GM10266 (cell line): ENCODE results near the gene P4HB.

Source experiments
- DNase-seq: peaks from one replicate; pipeline ENCODE4 v3.0.0; 2012; ENCODE audit errors: extremely low spot score
- CTCF ChIP-seq: IDR thresholded peaks from 2 replicates; pipeline ENCODE4 v1.5.1; 2012; ENCODE audit warnings: mild to moderate bottlenecking, low read depth; ENCODE audit not compliant: control insufficient read depth, insufficient read depth; ENCODE audit errors: missing control alignments

Gene P4HB

DNA sequence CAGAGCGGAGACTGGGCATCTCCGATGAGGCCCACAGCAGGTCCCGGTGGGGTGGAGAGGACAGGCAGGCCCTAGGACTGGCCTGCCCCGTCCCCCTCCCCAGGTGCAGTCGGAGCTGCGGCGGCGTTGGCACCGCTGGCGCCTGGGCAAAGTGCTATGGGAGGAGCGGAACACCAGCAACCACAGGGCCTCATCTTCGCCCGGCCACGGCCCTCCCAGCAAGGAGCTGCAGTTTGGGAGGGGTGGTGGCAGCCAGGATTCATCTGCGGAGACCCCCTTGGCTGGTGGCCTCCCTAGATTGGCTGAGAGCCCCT lies 47.0 kb downstream of the P4HB start:
- no peak for TF ChIP-seq CTCF
- DNase-seq, result no peak

- no peak for DNase-seq
- TF ChIP-seq CTCF, result no peak
These were observed 47.6 kb downstream of the P4HB start for GRCh38 chr17:81812571-81813370.

- peak; percentile 28 for DNase-seq
- no peak for TF ChIP-seq CTCF
These were observed 48.4 kb downstream of the P4HB start for GRCh38 chr17:81811705-81812570.

DNA sequence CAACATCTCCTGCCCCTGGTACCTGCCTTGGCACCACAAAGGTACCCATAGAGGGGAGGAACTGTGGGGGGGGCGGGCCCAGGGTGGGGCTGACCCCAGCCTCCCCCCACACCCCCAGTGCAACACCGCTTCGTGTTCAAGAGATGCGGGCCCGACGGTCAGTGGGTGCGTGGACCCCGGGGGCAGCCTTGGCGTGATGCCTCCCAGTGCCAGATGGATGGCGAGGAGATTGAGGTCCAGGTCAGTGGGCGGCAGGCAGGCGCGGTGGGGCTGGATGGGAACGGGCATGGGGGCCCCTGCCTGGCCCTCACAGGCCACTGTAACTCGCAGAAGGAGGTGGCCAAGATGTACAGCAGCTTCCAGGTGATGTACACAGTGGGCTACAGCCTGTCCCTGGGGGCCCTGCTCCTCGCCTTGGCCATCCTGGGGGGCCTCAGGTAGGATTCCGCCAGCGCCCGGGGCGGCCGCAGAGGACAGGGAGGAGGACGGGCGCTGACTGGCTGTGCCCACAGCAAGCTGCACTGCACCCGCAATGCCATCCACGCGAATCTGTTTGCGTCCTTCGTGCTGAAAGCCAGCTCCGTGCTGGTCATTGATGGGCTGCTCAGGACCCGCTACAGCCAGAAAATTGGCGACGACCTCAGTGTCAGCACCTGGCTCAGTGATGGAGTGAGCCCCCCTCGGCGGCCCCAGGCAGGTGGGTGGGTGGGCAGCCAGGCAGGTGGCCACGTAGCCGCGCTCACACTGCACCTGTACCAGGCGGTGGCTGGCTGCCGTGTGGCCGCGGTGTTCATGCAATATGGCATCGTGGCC lies 49.2 kb downstream of the P4HB start:
- DNase-seq, result no peak
- TF ChIP-seq CTCF, result no peak

DNA sequence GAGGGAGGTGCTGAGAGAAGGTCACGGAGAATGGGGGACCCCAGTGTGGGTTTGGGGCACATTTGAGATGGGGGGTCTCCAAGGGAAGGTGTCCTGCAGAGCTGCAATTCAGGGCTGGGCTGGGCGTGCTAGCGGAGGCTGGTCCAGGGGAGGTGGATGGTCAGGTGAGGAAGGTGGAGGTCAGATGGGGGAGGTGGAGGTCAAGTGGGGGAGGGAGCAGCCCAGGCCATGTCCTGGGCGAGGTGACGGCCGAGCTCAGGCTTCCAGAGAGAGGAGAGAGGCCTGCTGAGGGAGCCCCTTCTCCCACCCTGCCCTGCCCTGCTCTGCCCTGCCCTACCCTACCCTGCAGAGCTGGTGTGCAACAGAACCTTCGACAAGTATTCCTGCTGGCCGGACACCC lies 49.9 kb downstream of the P4HB start:
- DNase-seq, result no peak

GRCh38 chr17:81809556-81809998 lies 50.8 kb downstream of the P4HB start:
- no peak for DNase-seq

More for the DNA sequence above, 49.9 kb downstream of the P4HB start:
- TF ChIP-seq CTCF, result no peak

More at GRCh38 chr17:81809556-81809998, 50.8 kb downstream of the P4HB start:
- TF ChIP-seq CTCF, result no peak
